ENCODE data around the gene SDCBP2.

DNA sequence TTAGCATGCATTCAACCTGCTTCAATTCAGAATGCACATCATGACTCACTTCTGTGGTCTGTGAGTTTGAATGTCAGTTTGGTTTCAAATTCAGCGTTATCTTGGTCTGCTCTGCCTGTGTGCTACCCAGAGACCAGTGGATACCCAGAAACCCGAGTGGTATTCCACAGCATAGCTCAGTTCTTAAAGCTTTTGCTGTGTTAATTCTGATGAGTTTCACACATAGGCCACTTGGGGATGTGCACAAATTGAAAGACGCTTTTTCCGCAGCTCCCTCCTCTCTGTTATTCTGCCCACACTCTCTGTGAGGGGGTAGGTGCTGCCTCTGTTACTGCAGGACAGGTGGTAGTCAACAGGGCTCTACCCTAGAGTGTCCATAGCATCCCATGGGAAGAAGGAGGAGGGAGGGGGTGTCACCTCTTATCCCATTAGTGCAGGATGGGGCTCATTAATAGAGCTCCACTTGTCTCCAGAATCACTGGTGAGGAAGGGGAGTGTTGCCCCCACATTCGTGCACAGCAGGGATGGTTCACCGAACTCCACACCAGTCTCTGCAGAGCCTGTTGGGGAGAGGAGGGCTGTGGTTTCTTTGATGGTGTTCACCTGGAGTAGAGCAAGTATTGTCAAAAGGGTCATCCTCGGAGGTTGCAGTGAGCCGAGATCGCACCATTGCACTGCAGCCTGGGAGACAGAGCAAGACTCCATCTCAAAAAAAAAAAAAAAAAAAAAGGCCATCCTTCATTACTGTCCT lies 29.2 kb upstream of the SDCBP2 start:
- no peak for TF ChIP-seq ZNF565 (CRISPR knock-in tag; conservative IDR thresholded peaks at IDR 0.05; ENCODE audit: low read depth)
- no peak for TF ChIP-seq RARB (CRISPR knock-in tag; IDR thresholded peaks at IDR 0.05)
- TF ChIP-seq, protein P1, sequence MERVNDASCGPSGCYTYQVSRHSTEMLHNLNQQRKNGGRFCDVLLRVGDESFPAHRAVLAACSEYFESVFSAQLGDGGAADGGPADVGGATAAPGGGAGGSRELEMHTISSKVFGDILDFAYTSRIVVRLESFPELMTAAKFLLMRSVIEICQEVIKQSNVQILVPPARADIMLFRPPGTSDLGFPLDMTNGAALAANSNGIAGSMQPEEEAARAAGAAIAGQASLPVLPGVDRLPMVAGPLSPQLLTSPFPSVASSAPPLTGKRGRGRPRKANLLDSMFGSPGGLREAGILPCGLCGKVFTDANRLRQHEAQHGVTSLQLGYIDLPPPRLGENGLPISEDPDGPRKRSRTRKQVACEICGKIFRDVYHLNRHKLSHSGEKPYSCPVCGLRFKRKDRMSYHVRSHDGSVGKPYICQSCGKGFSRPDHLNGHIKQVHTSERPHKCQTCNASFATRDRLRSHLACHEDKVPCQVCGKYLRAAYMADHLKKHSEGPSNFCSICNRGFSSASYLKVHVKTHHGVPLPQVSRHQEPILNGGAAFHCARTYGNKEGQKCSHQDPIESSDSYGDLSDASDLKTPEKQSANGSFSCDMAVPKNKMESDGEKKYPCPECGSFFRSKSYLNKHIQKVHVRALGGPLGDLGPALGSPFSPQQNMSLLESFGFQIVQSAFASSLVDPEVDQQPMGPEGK (CRISPR knock-in tag; IDR thresholded peaks at IDR 0.05; ENCODE audit: borderline replicate concordance), result no peak
- TF ChIP-seq OSR1 (CRISPR knock-in tag; IDR thresholded peaks at IDR 0.05), result no peak
- TF ChIP-seq, protein P2, sequence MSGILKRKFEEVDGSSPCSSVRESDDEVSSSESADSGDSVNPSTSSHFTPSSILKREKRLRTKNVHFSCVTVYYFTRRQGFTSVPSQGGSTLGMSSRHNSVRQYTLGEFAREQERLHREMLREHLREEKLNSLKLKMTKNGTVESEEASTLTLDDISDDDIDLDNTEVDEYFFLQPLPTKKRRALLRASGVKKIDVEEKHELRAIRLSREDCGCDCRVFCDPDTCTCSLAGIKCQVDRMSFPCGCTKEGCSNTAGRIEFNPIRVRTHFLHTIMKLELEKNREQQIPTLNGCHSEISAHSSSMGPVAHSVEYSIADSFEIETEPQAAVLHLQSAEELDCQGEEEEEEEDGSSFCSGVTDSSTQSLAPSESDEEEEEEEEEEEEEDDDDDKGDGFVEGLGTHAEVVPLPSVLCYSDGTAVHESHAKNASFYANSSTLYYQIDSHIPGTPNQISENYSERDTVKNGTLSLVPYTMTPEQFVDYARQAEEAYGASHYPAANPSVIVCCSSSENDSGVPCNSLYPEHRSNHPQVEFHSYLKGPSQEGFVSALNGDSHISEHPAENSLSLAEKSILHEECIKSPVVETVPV (CRISPR knock-in tag; IDR thresholded peaks at IDR 0.05), result no peak
- TF ChIP-seq ZC3H10 (CRISPR knock-in tag; IDR thresholded peaks at IDR 0.05), result no peak
